ENCODE measurements around the gene RNASET2.
A peak's percentile ranks its signal among the peaks of the same experiment; 100 is the strongest.

The RNASET2 gene

DNA sequence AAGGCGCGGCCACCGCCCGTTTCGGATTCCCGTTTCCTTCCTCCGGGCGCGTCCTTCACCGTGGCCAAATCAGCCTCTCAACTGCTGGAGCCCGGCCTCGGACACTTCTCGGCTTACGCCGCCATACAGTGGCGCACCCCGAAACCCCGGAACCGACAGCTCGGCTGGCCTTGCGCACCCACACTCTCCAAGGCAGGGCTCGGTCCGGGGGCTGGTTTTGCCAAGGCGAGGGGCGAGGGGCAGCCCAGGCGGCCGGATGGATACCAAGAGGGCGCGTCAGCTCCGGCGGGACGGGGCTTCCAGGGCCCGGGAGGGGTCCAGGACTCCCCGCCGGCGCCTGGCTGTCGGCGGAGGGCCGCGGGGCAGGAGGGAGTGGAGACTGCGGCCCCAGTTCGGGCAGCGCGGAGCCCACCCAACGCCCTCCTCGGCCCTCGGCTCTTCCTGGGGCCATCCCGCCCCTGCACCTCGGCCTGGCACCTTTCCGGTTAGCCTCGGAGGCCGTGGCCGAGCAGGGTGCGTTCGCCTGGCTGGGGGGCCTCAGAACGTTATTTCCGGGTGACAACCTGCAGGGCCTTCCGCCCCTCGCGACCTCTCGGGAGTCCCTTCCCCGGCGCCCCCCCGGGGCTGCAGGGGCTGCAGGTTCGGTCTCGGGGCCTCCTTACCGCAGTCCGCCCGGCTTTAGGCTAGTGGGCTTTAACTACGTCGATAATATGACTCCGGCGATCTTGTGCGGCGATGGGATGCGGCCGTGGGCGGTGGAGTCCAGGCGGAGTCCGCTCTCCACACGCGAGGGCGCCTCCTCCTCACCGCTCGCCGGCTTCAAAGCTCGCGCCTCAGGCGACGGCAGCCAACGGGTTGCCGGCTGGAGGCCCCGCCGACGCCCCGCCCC lies 42.1 kb upstream of the RNASET2 start:
- peak; percentile 39 for DNase-seq (ENCODE audit: low spot score)
- TF ChIP-seq, protein P1, sequence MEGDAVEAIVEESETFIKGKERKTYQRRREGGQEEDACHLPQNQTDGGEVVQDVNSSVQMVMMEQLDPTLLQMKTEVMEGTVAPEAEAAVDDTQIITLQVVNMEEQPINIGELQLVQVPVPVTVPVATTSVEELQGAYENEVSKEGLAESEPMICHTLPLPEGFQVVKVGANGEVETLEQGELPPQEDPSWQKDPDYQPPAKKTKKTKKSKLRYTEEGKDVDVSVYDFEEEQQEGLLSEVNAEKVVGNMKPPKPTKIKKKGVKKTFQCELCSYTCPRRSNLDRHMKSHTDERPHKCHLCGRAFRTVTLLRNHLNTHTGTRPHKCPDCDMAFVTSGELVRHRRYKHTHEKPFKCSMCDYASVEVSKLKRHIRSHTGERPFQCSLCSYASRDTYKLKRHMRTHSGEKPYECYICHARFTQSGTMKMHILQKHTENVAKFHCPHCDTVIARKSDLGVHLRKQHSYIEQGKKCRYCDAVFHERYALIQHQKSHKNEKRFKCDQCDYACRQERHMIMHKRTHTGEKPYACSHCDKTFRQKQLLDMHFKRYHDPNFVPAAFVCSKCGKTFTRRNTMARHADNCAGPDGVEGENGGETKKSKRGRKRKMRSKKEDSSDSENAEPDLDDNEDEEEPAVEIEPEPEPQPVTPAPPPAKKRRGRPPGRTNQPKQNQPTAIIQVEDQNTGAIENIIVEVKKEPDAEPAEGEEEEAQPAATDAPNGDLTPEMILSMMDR (IDR thresholded peaks at IDR 0.05; ENCODE audit: extremely low read depth, insufficient read depth, missing control alignments), result no peak
- in situ Hi-C loops (cut with MboI; ENCODE audit: low pct_unique_long_range_greater_than_20kb, low sequenced_read_pairs, unreplicated experiment), result loop anchor here (10.0 kb wide), 1 partner anchor 136 kb away; no protein-coding TSS in a partner anchor

DNA sequence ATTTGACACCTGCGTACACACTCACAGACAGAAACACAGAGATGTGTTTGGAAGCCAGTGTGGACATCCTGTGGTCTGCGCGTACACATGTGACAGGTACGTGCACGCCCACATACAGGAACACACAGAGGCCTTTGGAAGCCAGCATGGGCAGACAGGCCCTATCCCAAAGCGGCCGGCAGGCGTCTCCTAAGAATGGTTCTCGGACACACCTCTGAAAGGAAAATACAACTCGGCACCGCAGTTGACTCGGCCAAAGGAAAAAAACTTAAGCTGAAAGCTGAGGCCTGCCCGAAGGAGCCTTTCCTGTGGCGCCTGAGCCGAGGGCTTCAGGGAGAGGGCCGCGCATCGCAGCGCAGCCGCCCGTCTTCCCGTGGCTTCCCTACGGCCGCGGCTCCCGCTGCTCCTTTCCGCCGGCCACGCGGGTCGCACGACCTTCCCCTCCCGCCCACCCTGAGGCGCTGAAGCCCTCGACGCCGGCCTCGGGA lies 41.5 kb upstream of the RNASET2 start:
- peak; percentile 38 for DNase-seq (ENCODE audit: low spot score)
- TF ChIP-seq, protein P1 (IDR thresholded peaks at IDR 0.05; ENCODE audit: extremely low read depth, insufficient read depth, missing control alignments), result peak; percentile 44
- in situ Hi-C loops (cut with MboI; ENCODE audit: low pct_unique_long_range_greater_than_20kb, low sequenced_read_pairs, unreplicated experiment), result loop anchor here (10.0 kb wide), 1 partner anchor 137 kb away; no protein-coding TSS in a partner anchor

DNA sequence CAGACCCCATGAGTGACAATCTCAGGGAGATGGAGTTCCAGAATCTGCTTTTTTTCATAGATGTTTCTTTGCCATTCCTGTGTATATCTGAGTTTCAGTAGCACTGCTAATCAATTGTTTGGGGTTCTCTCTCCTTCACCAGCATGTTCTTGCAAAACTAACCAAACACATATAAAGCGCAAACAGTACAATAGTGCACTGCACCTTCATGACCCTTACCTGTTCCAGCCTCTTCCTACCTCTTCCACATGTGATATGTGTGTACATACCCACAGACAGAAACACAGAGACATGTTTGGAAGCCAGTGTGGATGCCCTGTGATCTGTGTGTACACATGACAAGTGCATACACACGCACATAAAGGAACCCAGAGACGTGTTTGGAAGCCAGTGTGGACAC lies 41.0 kb upstream of the RNASET2 start:
- in situ Hi-C loops (cut with MboI; ENCODE audit: low pct_unique_long_range_greater_than_20kb, low sequenced_read_pairs, unreplicated experiment), result loop anchor here (10.0 kb wide), 1 partner anchor 137 kb away; no protein-coding TSS in a partner anchor
- TF ChIP-seq, protein P1 (IDR thresholded peaks at IDR 0.05; ENCODE audit: extremely low read depth, insufficient read depth, missing control alignments), result no peak

DNA sequence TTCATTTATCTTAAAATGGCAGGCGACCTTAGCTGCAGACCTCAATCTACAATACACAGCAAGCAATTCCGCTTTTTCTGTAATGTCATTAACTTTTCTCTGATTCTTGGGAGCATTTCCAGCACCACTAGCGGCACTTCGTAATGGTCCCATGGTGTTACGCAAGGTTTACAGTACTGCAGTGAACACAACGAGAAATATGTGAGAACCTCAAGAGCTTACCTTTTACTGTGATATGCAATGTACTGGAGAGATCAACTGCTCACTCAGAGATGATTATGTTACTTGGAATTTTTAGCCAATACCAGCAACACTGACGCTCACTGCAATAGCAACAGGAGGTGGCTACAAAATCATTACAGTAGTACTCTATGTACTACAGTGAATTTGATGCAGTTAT lies 40.1 kb upstream of the RNASET2 start:
- TF ChIP-seq, protein P1 (IDR thresholded peaks at IDR 0.05; ENCODE audit: extremely low read depth, insufficient read depth, missing control alignments), result no peak
- DNase-seq (ENCODE audit: low spot score), result no peak
- in situ Hi-C loops (cut with MboI; ENCODE audit: low pct_unique_long_range_greater_than_20kb, low sequenced_read_pairs, unreplicated experiment), result loop anchor here (10.0 kb wide), 1 partner anchor 138 kb away; no protein-coding TSS in a partner anchor

More for the DNA sequence above, 41.0 kb upstream of the RNASET2 start:
- DNase-seq (ENCODE audit: low spot score), result no peak

DNA sequence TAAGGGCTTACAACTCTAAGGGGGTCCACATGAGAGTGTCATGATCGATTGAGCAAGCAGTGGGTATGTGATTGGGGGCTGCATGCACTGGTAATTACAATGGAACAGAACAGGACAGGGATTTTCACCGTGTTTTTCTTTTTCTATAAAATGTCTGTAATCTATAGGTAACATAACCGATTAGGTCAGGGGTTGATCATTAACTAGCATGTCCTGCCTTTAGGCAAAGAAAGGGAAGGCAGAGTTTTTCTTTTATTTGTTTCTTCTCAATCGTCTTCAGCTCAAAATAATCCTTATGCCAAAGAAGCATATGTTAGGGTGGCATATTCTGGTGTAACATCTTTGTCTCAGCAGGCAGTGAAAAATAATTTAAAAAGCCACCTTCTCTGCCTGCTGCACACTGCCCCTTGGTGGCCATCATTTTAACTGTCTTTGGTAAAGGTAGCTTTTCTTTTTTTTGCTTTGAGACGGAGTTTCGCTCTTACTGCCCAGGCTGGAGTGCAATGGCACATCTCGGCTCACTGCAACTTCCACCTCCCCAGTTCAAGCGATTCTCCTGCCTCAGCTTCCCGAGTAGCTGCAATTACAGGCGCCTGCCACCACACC lies 33.2 kb upstream of the RNASET2 start:
- TF ChIP-seq, protein P1 (IDR thresholded peaks at IDR 0.05; ENCODE audit: extremely low read depth, insufficient read depth, missing control alignments), result peak; percentile 74
- peak; percentile 46 for DNase-seq (ENCODE audit: low spot score)
- in situ Hi-C loops (cut with MboI; ENCODE audit: low pct_unique_long_range_greater_than_20kb, low sequenced_read_pairs, unreplicated experiment), result loop anchor here (10.0 kb wide), 1 partner anchor 145 kb away; no protein-coding TSS in a partner anchor

DNA sequence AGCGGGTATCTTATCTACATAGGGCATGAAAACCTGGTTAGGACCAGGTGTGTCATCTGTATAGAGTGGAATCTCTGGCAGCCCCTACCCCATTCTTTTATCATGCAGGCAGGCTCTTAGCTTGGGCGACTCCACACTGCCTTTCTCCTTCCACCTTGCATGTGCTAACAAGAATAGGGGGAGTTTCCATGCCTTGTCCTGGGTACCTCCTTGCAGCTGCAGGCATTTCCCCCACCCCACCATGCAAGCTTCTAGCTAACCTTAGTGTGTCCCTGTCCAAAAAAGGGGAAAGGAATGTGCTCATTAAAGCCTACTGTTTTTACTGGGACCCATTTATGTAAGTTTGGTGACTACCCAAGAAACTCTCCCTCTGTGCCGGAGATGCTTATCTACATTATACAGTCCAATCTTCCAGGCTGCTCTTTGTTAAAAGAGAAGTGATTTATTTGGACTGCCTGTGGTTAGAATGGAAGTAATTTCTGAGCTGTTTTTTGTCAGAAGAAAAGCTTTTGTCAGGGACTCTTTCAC lies 32.4 kb upstream of the RNASET2 start:
- in situ Hi-C loops (cut with MboI; ENCODE audit: low pct_unique_long_range_greater_than_20kb, low sequenced_read_pairs, unreplicated experiment), result no loop called here
- TF ChIP-seq, protein P1 (IDR thresholded peaks at IDR 0.05; ENCODE audit: extremely low read depth, insufficient read depth, missing control alignments), result no peak
- no peak for DNase-seq (ENCODE audit: low spot score)
